ENCODE results near the gene TEX55.

- TF ChIP-seq CTCF (IDR thresholded peaks at IDR 0.05; ENCODE audit: low read depth, low read length, poor library complexity, severe bottlenecking) (no peak), EZH2phosphoT487 (IDR thresholded peaks at IDR 0.05; ENCODE audit: borderline replicate concordance, low read length) (no peak)
Observed at GRCh38 chr3:119157971-119158370, 12.0 kb downstream of the TEX55 start.
